Hematopoietic multipotent progenitor cell treated with erythropoietin and hydrocortisone succinate and interleukin-3 and kit ligand, for 15 days (in vitro differentiated cells): ENCODE data around the gene CES1.
"Not testable (repeated sequence)": the region's sequence is repeated elsewhere in the genome, so short reads cannot be mapped to it uniquely, and the experiment has no call there.

Experiments
- DNase-seq: peaks from one replicate; pipeline ENCODE4 v3.0.0-alpha.2; 2015; ENCODE audit warnings: low spot score

CES1 gene

GRCh38 chr16:55832773-55833691 lies at the start of gene CES1:
TSS of gene CES1 (minus strand) at chr16:55833096. CDS start at chr16:55833055, 41 bp downstream.
- DNase-seq: no peak

- DNase-seq: no peak
Observed at GRCh38 chr16:55876854-55877253, 44.0 kb upstream of the CES1 start.

- no peak for DNase-seq
Observed at GRCh38 chr16:55875273-55875672, 42.4 kb upstream of the CES1 start, which contains the start of gene CES5A. TSS of gene CES5A (minus strand) at chr16:55875373. CDS start at chr16:55875221, 152 bp downstream.

GRCh38 chr16:55873122-55873521 lies 40.2 kb upstream of the CES1 start:
- no peak for DNase-seq

- DNase-seq: no peak
Observed at GRCh38 chr16:55872130-55872529, 39.2 kb upstream of the CES1 start.

GRCh38 chr16:55871411-55872038 lies 38.6 kb upstream of the CES1 start:
- no peak for DNase-seq

GRCh38 chr16:55868980-55869379 lies 36.1 kb upstream of the CES1 start:
- no peak for DNase-seq

- no peak for DNase-seq
Observed at GRCh38 chr16:55868137-55868536, 35.2 kb upstream of the CES1 start.

- no peak for DNase-seq
Observed at GRCh38 chr16:55861288-55861687, 28.4 kb upstream of the CES1 start.

GRCh38 chr16:55857650-55858049 lies 24.8 kb upstream of the CES1 start:
- DNase-seq: not testable (repeated sequence)

- no peak for DNase-seq
Observed at GRCh38 chr16:55856950-55857349, 24.1 kb upstream of the CES1 start.

- DNase-seq: no peak
Observed at GRCh38 chr16:55853114-55853513, 20.2 kb upstream of the CES1 start.

GRCh38 chr16:55849536-55849935 lies 16.6 kb upstream of the CES1 start:
- no peak for DNase-seq

GRCh38 chr16:55846598-55847346 lies 13.9 kb upstream of the CES1 start:
- DNase-seq: no peak

- DNase-seq: no peak
Observed at GRCh38 chr16:55843105-55843395, 10.2 kb upstream of the CES1 start.

GRCh38 chr16:55842369-55843104 lies 9.6 kb upstream of the CES1 start:
- DNase-seq: peak; percentile 44

- no peak for DNase-seq
Observed at GRCh38 chr16:55839115-55839514, 6.2 kb upstream of the CES1 start.

GRCh38 chr16:55836158-55836611 lies 3.3 kb upstream of the CES1 start:
- no peak for DNase-seq

GRCh38 chr16:55835581-55835980 lies 2.7 kb upstream of the CES1 start:
- DNase-seq: no peak

GRCh38 chr16:55835173-55835572 lies 2.3 kb upstream of the CES1 start:
- not testable (repeated sequence) for DNase-seq

GRCh38 chr16:55834049-55834448 lies 1.2 kb upstream of the CES1 start:
- no peak for DNase-seq

GRCh38 chr16:55832425-55832772 lies 497 bp downstream of the CES1 start:
- DNase-seq: no peak
